ENCODE data around the gene KIAA1328. TPM values are rescaled to one million over a fixed set of nuclear protein-coding genes. Genes with fewer than 3 reads are reported as not detected.

The KIAA1328 gene
- total RNA-seq, 1 experiment from 2014 or later = 6.2 TPM

DNA sequence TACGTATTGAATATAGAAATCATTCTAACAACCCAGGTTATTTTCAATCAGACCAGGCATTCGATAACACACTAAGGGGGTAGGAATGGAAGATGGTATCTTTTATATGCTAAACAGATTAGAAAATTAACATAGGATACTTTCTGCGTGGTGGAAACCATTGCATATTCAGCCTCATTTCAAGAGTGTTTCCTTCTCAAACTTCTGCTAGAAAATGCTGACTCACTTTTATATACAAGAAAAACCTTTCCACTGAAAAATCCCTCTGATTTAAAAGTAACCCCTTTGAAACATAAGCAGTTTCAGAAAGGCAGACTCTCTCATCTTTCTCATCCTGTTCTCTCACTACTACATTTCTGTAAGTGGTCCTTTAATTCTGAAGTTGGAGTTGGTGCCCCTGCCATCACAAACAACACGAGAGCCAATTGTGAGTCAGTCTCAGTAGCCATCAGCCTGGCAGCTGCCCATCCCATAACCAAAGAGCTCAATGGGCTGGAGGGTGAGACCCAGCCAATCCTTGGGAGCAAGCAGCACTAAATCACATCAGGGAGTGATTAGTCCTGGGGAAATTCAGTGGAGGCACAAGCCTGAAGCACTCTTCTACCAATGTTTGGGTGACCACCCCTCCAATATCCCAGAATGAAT is 393.5 kb downstream of the KIAA1328 start:
- no peak overlapping the region for H3K27ac ChIP-seq (ENCODE audit: low read length)
- H3K27me3 ChIP-seq (ENCODE audit: control insufficient read depth, insufficient read depth, low read length) = no peaks in the 10 kb centered on the region
- TF ChIP-seq, protein P1, sequence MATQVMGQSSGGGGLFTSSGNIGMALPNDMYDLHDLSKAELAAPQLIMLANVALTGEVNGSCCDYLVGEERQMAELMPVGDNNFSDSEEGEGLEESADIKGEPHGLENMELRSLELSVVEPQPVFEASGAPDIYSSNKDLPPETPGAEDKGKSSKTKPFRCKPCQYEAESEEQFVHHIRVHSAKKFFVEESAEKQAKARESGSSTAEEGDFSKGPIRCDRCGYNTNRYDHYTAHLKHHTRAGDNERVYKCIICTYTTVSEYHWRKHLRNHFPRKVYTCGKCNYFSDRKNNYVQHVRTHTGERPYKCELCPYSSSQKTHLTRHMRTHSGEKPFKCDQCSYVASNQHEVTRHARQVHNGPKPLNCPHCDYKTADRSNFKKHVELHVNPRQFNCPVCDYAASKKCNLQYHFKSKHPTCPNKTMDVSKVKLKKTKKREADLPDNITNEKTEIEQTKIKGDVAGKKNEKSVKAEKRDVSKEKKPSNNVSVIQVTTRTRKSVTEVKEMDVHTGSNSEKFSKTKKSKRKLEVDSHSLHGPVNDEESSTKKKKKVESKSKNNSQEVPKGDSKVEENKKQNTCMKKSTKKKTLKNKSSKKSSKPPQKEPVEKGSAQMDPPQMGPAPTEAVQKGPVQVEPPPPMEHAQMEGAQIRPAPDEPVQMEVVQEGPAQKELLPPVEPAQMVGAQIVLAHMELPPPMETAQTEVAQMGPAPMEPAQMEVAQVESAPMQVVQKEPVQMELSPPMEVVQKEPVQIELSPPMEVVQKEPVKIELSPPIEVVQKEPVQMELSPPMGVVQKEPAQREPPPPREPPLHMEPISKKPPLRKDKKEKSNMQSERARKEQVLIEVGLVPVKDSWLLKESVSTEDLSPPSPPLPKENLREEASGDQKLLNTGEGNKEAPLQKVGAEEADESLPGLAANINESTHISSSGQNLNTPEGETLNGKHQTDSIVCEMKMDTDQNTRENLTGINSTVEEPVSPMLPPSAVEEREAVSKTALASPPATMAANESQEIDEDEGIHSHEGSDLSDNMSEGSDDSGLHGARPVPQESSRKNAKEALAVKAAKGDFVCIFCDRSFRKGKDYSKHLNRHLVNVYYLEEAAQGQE (IDR thresholded peaks at IDR 0.05; ENCODE audit: insufficient read depth in 1 of 2, low read depth in 2 of 2, low read length in 1 of 2) = no peak
- TF ChIP-seq, protein P2, sequence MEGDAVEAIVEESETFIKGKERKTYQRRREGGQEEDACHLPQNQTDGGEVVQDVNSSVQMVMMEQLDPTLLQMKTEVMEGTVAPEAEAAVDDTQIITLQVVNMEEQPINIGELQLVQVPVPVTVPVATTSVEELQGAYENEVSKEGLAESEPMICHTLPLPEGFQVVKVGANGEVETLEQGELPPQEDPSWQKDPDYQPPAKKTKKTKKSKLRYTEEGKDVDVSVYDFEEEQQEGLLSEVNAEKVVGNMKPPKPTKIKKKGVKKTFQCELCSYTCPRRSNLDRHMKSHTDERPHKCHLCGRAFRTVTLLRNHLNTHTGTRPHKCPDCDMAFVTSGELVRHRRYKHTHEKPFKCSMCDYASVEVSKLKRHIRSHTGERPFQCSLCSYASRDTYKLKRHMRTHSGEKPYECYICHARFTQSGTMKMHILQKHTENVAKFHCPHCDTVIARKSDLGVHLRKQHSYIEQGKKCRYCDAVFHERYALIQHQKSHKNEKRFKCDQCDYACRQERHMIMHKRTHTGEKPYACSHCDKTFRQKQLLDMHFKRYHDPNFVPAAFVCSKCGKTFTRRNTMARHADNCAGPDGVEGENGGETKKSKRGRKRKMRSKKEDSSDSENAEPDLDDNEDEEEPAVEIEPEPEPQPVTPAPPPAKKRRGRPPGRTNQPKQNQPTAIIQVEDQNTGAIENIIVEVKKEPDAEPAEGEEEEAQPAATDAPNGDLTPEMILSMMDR (IDR thresholded peaks at IDR 0.05) = no peak
- no peak for TF ChIP-seq SIN3A (IDR thresholded peaks at IDR 0.05; ENCODE audit: borderline replicate concordance, insufficient read depth, low read depth, low read length)
- TF ChIP-seq POLR2AphosphoS5 (IDR thresholded peaks at IDR 0.05; ENCODE audit: low read depth, low read length) = no peak
- no peak for TF ChIP-seq TCF7L2 (IDR thresholded peaks at IDR 0.05; ENCODE audit: low read depth, low read length)
- ChIA-PET CTCF (no interaction called here), POLR2A (no interaction called here)
- no peaks in the 10 kb centered on the region for H3K36me3 ChIP-seq (ENCODE audit: control insufficient read depth, insufficient read depth, low read length)
- no peaks in the 10 kb centered on the region for H3K4me1 ChIP-seq (ENCODE audit: control insufficient read depth, insufficient read depth, low read length)
- no TSS peak for BruUV-seq (replicated peaks)
- no peak for DNase-seq (ENCODE audit: low read depth, low spot score)
- H3K4me3 ChIP-seq (ENCODE audit: low read depth in 2 of 2, low read length in 2 of 2) = no peak overlapping the region
- no peak for ATAC-seq
- in situ Hi-C loops (cut with HindIII; ENCODE audit: low pct_unique_long_range_greater_than_20kb, low sequenced_read_pairs) = no loop called here
- intact Hi-C loops (cut with micrococcal nuclease; ENCODE audit: unreplicated experiment) = no loop called here
- H3K9me3 ChIP-seq (ENCODE audit: control insufficient read depth, insufficient read depth, low read depth, low read length) = no peaks in the 10 kb centered on the region

DNA sequence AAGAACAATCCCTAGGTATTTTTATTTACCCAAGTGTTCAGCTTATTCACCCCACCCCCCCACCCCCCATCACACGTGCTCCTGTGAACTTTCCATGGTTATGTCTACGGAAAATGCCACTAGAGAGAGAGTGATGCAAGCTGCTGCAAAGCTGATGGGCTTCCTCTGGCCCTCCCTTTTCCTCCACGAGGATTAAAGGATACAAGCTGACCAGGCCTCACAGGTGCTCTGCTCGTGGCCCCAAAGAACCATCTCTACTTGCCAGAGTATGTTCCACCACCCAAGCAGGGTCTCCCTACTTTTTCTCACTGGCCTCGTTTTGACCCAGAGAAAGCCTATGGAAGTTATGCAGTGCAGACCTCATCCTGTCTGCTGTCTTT is 394.1 kb downstream of the KIAA1328 start:
- TF ChIP-seq, protein P1 (IDR thresholded peaks at IDR 0.05; ENCODE audit: insufficient read depth in 1 of 2, low read depth in 2 of 2, low read length in 1 of 2) = no peak
- TF ChIP-seq POLR2AphosphoS5 (IDR thresholded peaks at IDR 0.05; ENCODE audit: low read depth, low read length) = no peak
- BruUV-seq (replicated peaks) = no TSS peak
- intact Hi-C loops (cut with micrococcal nuclease; ENCODE audit: unreplicated experiment) (no loop called here), in situ Hi-C loops (cut with HindIII; ENCODE audit: low pct_unique_long_range_greater_than_20kb, low sequenced_read_pairs) (no loop called here)
- no peak for DNase-seq (ENCODE audit: low read depth, low spot score)
- Histone ChIP-seq H3K4me1 (ENCODE audit: control insufficient read depth, insufficient read depth, low read length) (no peaks in the 10 kb centered on the region), H3K27ac (ENCODE audit: low read length) (no peak overlapping the region), H3K9me3 (ENCODE audit: control insufficient read depth, insufficient read depth, low read depth, low read length) (no peaks in the 10 kb centered on the region), H3K36me3 (ENCODE audit: control insufficient read depth, insufficient read depth, low read length) (no peaks in the 10 kb centered on the region), H3K4me3 (ENCODE audit: low read depth in 2 of 2, low read length in 2 of 2) (no peak overlapping the region), H3K27me3 (ENCODE audit: control insufficient read depth, insufficient read depth, low read length) (no peaks in the 10 kb centered on the region)
- POLR2A ChIA-PET = no interaction called here
- no peak for ATAC-seq
- CTCF ChIA-PET = no interaction called here
